Uterus (tissue), 2 donors: Measurements from ENCODE around the gene EPHA4.

Experiments used
- POLR2A ChIP-seq, 2 donors: fragments of 450-650 bp; IDR thresholded peaks; one replicate each; pipeline ENCODE4 v1.6.1; 2016; ENCODE audit warnings: antibody characterized with exemption in 2 of 2, mild to moderate bottlenecking in 1 of 2, moderate library complexity in 1 of 2
- TF ChIP-seq, protein P1 (sequence below), 4 experiments: fragments of 200-600 bp in 2 of 4; fragments of 450-650 bp in 2 of 4; sonication (generic) in 2 of 4; IDR thresholded peaks; one replicate each; pipeline ENCODE4 v1.5.1; 2016 to 2019; ENCODE audit warnings: antibody characterized with exemption in 4 of 4, mild to moderate bottlenecking in 2 of 4, moderate library complexity in 1 of 4

DNA sequence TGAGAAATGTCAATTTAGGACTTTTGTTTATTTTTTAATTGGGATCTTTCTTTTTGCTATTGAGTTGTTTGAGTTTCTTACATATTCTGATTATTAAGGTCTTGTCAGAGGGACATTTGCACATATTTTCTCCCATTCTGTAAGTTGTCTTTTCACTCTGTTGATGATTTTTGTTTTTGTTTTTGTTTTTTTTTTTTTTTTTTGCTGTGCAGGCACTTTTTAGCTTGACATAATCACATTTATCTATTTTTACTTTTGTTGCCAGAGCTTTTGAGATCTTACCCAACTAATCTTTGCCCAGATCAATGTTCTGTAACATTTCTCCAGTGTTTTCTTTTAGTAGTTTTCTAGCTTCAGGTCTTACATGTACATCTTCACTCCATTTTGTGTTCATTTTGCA is 166.6 kb downstream of the EPHA4 start:
- TF ChIP-seq POLR2A (IDR thresholded peaks at IDR 0.05) = no peak
- TF ChIP-seq, protein P1, sequence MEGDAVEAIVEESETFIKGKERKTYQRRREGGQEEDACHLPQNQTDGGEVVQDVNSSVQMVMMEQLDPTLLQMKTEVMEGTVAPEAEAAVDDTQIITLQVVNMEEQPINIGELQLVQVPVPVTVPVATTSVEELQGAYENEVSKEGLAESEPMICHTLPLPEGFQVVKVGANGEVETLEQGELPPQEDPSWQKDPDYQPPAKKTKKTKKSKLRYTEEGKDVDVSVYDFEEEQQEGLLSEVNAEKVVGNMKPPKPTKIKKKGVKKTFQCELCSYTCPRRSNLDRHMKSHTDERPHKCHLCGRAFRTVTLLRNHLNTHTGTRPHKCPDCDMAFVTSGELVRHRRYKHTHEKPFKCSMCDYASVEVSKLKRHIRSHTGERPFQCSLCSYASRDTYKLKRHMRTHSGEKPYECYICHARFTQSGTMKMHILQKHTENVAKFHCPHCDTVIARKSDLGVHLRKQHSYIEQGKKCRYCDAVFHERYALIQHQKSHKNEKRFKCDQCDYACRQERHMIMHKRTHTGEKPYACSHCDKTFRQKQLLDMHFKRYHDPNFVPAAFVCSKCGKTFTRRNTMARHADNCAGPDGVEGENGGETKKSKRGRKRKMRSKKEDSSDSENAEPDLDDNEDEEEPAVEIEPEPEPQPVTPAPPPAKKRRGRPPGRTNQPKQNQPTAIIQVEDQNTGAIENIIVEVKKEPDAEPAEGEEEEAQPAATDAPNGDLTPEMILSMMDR (IDR thresholded peaks at IDR 0.05) = no peak
